T-helper 1 cell treated with Interleukin-12 subunit alpha and Interleukin-12 subunit beta and Interleukin-4 antibody, amounts not matched to agents 30 ng/mL and 1 ng/mL, for 36 hours (primary cell): ENCODE data around the gene GEMIN5. TPM values are rescaled to one million over a fixed set of nuclear protein-coding genes. Genes with fewer than 3 reads are reported as not detected.

Experiments used
- intact Hi-C: fragments of 100-400 bp; cut with micrococcal nuclease; formaldehyde crosslinking; loops from one replicate; pipeline ENCODE4 v1.15.1; 2024
- total RNA-seq: library from RNA; stranded (reverse); gene quantifications from 2 replicates; pipeline ENCODE4 v1.2.3, GENCODE V29; 2022

Gene GEMIN5
- total RNA-seq, 1 donor from 2014 or later = 23.3 TPM

DNA sequence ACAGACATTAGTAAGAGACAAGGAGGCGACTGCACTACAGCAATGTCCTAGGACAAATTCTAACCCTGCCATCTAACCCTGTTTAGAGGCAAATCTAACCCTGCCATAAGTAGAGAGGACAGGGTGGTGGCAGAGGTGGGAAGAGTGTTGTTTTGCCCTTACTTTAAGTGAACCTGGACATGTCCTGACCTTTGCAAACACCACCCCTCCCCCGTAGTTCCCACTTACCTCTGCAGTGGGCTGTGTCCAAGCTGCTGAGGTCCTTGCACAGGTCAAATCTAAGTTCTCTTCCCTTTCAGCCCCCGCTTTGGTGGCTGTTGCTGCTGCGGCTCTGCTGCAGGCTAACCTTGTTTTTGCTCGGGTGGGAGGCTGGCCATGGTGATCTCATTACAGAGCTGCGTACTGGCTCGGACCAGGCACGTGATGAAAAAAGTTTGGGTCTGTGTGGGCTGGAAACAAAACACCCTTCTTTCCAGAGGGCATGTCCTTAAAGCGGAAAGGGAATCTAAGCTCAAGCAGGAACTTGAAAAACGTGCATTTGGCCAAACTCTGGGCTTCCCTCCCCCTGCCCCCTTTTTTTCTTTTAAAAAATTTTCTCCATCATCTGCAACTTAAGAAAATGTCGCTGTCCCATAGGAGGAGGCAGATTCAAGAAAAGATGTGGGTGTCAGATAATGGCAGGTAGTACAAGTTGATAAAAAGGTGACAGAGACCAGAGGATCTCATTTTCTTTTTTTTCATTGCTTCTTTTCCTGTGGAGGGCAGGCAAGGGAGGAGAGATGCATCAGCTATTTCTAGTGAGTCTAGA lies 87.6 kb downstream of the GEMIN5 start, which contains the start of gene FAXDC2:
Gene FAXDC2, minus strand, starts transcription at position 349 of the 808 bp plus-strand sequence. CDS start 12,425 bp downstream, outside the sequence.
- intact Hi-C loops = no loop called here

DNA sequence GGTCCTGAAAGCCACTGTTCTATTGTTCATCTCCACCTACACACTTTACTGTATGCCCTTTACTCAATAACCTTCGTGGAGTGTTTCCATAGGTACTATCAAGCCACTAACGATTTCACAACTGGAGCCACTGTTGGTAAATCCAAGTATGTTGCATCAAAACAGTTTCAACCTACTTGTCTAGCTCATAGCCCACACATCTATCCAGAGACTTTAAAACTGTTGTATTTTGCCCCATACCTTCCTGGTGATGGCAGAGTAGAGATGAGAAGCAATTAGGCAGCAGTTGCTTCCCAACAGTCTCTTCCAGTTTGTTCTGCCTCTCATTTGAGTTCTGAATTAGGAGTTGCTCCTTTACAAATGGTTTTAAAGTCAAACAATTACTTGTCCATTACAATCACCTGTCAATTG lies 88.2 kb downstream of the GEMIN5 start:
- intact Hi-C loops = no loop called here

DNA sequence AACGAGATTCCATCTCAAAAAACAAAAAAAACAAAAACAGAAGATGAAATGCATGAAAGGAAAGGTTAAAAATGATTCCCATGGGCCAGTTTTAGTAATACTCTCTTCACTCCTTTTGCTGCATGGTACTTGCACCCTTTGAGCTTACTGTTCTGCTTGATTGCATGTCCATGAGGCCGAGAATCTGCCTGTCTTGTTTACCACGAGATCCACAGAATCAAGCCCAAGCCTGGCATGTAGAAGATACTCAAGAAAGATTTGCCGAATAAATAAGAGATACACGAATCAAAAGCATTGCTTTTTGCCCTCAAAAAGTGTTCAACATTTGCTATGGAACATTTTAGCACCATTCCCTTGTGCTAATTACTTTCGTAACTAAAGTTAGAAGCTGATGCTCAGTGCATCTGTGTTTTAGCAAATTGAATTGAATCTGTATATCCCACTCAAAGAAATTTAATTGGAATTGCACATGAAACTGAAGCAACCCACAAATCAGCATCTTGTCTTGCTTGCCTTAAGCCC lies 88.7 kb downstream of the GEMIN5 start:
- intact Hi-C loops = no loop called here

DNA sequence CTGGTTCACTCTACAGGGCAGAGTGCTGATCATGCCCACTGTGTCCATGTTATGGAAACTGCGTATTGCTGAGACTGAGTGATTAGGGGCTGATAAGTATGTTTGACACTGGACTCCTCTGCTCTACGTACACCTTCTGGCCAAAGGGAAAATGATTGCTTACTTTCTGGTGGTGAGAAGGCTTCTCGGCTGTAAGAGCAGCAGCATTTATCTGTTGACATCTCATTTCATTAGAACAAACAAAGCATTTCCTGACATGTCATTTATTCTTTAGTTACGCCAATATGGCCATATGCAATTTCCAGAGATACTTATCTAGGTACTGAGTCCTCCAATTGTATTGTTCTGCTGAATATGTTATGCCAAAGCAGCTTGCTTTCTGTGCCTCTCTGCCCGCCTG lies 93.2 kb downstream of the GEMIN5 start:
- intact Hi-C loops = no loop called here

DNA sequence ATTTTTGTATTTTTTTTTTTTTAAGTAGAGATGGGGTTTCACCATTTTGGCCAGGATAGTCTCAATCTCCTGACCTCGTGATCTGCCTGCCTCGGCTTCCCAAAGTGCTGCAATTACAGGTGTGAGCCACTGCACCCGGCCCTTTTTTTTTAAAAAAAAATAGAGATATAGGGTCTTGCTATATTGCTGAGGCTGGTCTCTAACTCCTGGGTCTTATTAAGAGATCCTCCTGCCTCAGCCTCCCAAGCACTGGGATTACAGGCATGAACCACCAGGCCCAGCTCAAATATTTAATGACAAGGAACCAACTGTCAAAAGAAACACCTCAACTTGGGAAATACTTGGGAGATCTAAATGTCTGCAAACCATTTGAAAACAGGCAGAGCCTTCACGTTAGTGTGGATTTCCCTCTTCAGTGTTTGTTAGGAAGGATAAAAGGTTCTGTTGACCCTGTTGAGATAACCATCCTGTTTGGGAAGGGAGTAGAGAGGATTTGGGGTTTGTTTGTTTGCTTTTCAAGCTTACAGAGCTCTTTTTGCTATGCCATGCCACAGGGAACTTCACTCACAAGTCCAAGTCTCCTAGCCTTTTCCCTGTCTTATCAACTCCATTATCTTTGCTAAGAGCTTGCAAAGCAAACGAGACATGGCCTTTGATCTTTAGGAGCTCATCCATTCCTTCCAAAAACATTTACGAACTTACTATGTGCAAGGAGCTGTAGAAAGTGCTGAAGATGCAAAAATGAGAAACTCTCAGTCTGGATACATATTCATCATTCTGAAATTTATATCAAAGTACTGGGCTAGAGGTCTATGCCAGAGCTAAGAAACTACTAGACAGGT lies 95.1 kb downstream of the GEMIN5 start:
- intact Hi-C loops = no loop called here

DNA sequence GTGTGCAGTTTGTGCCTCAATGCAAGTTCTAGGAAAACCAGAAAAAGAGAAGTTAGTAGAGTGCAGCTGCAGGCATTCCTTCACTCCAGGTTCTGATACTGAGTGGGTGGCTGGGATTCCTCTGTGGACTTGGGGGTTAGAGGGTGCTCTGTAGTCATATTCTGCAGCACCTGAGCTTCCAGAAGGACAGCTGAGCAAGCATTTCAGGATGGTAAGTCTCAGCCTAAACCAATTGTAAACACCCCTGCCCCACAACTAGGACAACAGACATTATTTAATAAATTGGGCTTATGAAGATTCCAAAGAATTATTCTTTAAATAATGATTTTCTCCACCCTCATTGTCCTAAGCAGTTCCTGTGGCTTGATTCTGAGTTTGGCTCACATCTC lies 96.7 kb downstream of the GEMIN5 start:
- intact Hi-C loops = no loop called here

DNA sequence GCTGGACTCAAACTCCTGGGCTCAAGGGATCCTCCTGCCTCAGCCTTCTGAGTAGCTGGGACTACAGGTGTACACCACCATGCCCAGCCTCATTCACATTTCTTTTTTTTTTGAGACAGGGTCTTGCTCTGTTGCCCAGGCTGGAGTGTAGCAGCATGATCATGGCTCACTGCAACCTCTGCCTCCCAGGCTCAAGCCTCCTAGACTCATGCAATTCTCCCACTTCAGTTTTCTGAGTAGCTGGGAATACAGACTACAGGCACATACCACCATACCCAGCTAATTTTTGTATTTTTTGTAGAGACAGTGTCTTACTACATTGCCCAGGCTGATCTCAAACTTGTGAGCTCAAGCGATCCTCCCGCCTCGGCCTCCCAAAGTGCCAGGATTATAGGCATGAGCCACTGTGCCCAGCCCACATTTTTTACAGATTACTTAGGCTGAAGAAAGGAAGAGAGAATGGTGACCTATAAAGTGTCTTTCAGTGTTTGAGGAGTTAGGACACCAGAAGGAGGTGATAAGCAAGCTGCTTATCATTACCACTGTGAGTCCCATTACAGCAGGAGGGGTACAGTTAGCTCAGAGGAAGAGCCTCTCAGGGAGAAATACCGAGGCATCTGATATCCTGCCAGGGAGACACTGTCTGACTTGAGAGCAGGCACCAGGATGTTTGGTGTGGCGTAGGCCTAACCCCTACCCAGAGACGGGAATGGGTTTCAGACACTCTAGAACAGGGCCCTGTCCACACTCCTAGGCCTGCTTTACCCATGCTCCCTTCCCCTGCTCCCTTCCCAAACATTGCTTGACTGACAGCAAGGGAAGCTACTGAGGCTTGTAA lies 97.4 kb downstream of the GEMIN5 start:
- intact Hi-C loops = no loop called here

Other genes starting within 250 kb of the GEMIN5 start
- gene LARP1, start 182.8 kb downstream of the GEMIN5 start, total RNA-seq = 239 and 240 TPM in 2 replicates
- not detected in 2 replicates for gene FAXDC2, start 87.6 kb downstream of the GEMIN5 start, total RNA-seq
- gene CNOT8, start 79.6 kb downstream of the GEMIN5 start, total RNA-seq = 73.0 and 82.1 TPM in 2 replicates
- gene MRPL22, start 2.9 kb upstream of the GEMIN5 start, total RNA-seq = 51.9 and 60.5 TPM in 2 replicates
- 0.05 and 0.07 TPM in 2 replicates for gene KIF4B, start 75.5 kb upstream of the GEMIN5 start, total RNA-seq